Neutrophil (primary cell): ENCODE results near the gene CCDC170.

Experiments used
- H3K27ac ChIP-seq: fragments of 200-600 bp; sonication (generic); 2 replicates; pipeline ENCODE4 v1.5.1; 2016; ENCODE audit warnings: mild to moderate bottlenecking, moderate library complexity
- H3K27me3 ChIP-seq: fragments of 200-600 bp; sonication (generic); 2 replicates; pipeline ENCODE4 v1.6.0; 2016; ENCODE audit warnings: mild to moderate bottlenecking
- H3K36me3 ChIP-seq: fragments of 200-600 bp; sonication (generic); 2 replicates; pipeline ENCODE4 v1.5.1; 2017
- H3K4me1 ChIP-seq, 2 experiments: fragments of 200-600 bp in 1 of 2; sonication (generic) in 1 of 2; 1 replicate in 1 of 2; 2 replicates in 1 of 2; pipeline versions ENCODE4 v1.5.1 to v1.6.1; 2013 to 2016; ENCODE audit warnings: low read depth in 1 of 2, low read length in 1 of 2, mild to moderate bottlenecking in 1 of 2, moderate library complexity in 1 of 2; ENCODE audit not compliant: control insufficient read depth in 1 of 2, insufficient read depth in 1 of 2
- H3K4me3 ChIP-seq, 2 experiments: fragments of 200-600 bp in 1 of 2; sonication (generic) in 1 of 2; 1 replicate in 1 of 2; 2 replicates in 1 of 2; pipeline ENCODE4 v1.5.1; 2013 to 2016; ENCODE audit warnings: low read depth in 1 of 2, low read length in 1 of 2, mild to moderate bottlenecking in 1 of 2, moderate library complexity in 1 of 2
- H3K9me3 ChIP-seq: fragments of 200-600 bp; sonication (generic); 2 replicates; pipeline ENCODE4 v1.5.1; 2016
- CTCF ChIP-seq: fragments of 200-600 bp; sonication (generic); IDR thresholded peaks from 2 replicates; pipeline ENCODE4 v1.5.1; 2016; ENCODE audit warnings: antibody characterized with exemption

CCDC170 gene

GRCh38 chr6:151629791-151630190, 136.0 kb downstream of the CCDC170 start:
- no peaks in the 10 kb centered on the region for H3K27me3 ChIP-seq
- TF ChIP-seq CTCF = no peak
- no peaks in the 10 kb centered on the region for H3K36me3 ChIP-seq
- no peaks in the 10 kb centered on the region for H3K9me3 ChIP-seq
- no peak overlapping the region for H3K27ac ChIP-seq
- no peaks in the 10 kb centered on the region for H3K4me1 ChIP-seq
- H3K4me3 ChIP-seq = no peak overlapping the region

- TF ChIP-seq CTCF = no peak
- no peak overlapping the region for H3K4me3 ChIP-seq
- H3K9me3 ChIP-seq = no peaks in the 10 kb centered on the region
Measured at GRCh38 chr6:151630387-151630786, 136.6 kb downstream of the CCDC170 start.

GRCh38 chr6:151630991-151631655, 137.3 kb downstream of the CCDC170 start:
- Histone ChIP-seq H3K9me3 (no peaks in the 10 kb centered on the region), H3K27me3 (no peaks in the 10 kb centered on the region), H3K4me1 (no peaks in the 10 kb centered on the region), H3K36me3 (no peaks in the 10 kb centered on the region), H3K27ac (no peak overlapping the region), H3K4me3 (no peak overlapping the region)
- no peak for TF ChIP-seq CTCF

More at GRCh38 chr6:151630387-151630786, 136.6 kb downstream of the CCDC170 start:
- no peaks in the 10 kb centered on the region for H3K4me1 ChIP-seq
- H3K27me3 ChIP-seq = no peaks in the 10 kb centered on the region
- no peaks in the 10 kb centered on the region for H3K36me3 ChIP-seq
- H3K27ac ChIP-seq = no peak overlapping the region

GRCh38 chr6:151632415-151632987, 138.7 kb downstream of the CCDC170 start:
- H3K9me3 ChIP-seq = no peaks in the 10 kb centered on the region
- no peaks in the 10 kb centered on the region for H3K4me1 ChIP-seq
- H3K4me3 ChIP-seq = no peak overlapping the region
- no peaks in the 10 kb centered on the region for H3K36me3 ChIP-seq
- H3K27ac ChIP-seq = no peak overlapping the region
- TF ChIP-seq CTCF = no peak
- H3K27me3 ChIP-seq = no peaks in the 10 kb centered on the region

GRCh38 chr6:151633526-151634335, 139.9 kb downstream of the CCDC170 start:
- Histone ChIP-seq H3K9me3 (no peaks in the 10 kb centered on the region), H3K36me3 (no peaks in the 10 kb centered on the region), H3K27ac (no peak overlapping the region), H3K27me3 (no peaks in the 10 kb centered on the region), H3K4me3 (no peak overlapping the region), H3K4me1 (no peaks in the 10 kb centered on the region)
- no peak for TF ChIP-seq CTCF
